OCI-M1 (cell line): Measurements from ENCODE around the gene SLC35C1.
"Not testable (repeated sequence)": the region's sequence is repeated elsewhere in the genome, so short reads cannot be mapped to it uniquely, and the experiment has no call there.

Source experiments
- DNase-seq: peaks from one replicate; lab custom pipeline; 2025; lab: John Stamatoyannopoulos, UW

SLC35C1 gene

DNA sequence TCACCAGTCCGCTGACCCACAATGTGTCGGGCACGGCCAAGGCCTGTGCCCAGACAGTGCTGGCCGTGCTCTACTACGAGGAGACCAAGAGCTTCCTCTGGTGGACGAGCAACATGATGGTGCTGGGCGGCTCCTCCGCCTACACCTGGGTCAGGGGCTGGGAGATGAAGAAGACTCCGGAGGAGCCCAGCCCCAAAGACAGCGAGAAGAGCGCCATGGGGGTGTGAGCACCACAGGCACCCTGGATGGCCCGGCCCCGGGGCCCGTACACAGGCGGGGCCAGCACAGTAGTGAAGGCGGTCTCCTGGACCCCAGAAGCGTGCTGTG is 6.1 kb downstream of the SLC35C1 start:
- DNase-seq: no peak

DNA sequence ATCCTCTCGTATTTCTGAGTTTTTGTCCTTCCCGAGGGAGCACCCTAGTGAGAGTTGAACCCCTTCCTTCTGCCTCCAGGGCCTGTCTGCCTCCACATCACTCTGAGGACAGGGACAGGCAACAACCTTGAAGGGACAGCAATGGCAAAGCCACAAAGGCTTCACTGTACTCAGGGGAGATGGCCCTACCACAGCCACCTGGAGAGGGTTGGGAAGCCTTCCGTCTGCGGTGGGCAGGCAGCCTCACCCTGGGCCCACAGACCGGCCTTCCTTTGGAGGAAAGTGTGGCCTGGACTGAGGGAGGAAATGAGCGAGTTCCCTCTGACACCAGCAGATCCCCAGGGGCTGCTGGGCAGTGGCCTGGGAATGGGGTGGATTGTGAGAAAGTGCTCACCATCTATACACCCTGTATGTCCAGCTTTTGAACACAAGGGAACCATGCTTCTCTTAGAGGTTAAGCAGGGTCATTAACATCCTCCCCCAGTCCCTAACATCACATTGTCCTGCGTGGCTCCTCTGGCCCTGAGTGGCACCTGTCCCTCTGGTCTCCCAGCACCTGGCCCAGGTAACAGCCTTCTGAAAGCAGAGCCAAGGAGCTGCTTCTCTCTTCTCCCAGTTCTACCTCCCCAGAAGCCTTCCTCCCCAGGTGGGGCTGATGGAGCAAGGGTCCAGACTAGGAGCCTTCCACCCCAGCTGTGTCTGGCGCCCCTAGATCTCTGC is 6.8 kb downstream of the SLC35C1 start:
- DNase-seq: no peak

DNA sequence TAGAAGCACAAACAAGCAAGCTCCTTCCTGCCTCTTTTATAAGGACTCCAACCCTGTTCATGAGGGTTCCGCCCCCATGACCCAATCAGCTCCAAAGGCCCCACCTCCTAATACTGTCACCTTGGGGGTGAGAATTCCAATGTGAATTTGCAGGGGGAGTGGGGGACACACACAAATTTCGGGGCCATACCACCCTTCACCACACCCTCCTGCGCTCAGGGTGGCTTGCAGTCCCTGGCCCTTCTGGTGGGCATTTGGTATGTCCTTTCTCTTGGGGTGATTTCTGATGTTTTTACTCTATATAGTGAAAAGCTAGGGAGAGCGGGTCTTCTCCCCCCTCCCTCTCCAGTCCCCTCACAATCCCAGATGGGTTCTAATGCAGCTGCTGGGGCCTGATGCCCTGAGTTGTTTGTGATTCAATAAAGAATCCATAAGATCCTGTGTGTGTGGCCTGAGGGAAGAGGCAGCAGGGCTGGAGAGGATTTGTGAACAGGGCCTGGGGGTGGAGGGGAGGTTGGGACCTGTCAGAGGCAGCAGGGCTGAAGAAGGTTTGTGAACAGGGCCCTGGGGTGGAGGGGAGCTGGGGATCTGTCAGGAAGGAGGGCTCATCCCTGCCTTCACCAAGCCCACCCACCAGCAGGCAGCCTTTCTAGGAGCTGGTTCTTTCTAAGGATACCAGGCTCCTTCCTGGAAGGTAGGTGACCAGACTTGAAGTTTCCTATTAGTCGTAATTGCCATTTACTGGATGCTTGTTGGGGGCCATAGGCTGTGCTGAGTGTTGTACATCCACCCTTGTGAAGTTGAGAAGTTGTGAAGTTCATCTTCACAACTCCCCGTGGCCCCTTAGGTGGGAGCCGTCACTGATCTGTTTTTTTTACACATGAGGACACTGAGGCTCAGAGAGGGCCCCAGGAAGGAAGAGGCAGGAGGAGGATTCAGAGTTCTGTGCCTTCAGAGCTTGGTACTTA is 7.9 kb downstream of the SLC35C1 start:
- DNase-seq: no peak

DNA sequence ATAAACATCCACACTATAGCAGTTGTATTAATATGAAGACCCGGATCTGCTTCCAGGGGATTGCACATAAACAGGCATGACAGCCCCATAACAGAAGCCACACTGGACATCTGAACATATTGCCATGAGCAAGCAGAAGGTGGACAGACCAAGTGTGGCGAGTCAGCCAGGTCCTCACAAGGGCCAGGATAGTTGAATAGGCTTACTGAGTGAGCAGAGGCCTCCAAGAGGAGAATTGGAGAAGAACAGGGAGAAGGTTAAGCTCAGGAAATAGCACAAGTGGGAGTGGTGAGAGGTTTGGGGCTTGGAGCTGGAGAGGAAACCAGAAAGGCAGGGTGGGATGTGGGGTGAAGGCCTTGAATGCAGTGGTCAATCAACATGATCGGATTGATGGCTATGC is 10.8 kb downstream of the SLC35C1 start:
- peak; percentile 35 for DNase-seq

DNA sequence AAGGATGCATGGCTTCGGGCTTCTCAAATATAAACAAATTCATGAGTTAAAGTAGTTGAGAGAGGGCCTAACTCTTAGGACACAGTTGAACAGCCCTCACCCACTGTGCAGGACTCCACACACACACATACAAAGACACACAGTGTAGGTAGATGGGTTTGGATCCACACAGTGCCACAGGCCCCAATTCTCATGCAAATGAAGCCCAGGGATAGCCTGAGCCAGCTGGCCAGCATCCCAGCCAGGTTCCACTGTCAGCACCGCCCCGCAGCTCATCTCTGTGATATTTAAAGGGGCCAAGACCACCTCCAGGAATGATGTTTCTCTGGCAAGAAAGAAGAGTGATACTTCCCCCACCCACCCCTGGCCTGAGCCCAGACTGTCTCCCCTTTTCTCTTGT is 11.7 kb downstream of the SLC35C1 start:
- no peak for DNase-seq

DNA sequence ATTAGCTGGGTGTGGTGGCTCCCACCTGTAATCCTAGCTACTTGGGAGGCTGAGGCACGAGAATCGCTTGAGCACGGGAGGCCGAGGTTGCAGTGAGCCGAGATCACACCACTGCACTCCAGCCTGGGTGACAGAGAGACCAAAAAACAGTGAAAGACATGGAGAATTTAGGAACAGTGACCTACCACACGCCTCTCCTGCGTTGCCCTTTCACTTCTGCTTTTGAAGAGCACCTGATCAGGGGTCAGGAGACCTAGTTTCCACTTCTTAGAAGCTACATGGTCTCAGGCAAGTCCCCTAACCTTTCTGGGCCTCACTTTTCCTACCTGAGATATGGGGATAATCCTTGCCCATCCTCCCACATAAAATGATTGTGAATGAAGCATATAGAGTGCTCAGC is 12.2 kb downstream of the SLC35C1 start:
- DNase-seq: no peak

DNA sequence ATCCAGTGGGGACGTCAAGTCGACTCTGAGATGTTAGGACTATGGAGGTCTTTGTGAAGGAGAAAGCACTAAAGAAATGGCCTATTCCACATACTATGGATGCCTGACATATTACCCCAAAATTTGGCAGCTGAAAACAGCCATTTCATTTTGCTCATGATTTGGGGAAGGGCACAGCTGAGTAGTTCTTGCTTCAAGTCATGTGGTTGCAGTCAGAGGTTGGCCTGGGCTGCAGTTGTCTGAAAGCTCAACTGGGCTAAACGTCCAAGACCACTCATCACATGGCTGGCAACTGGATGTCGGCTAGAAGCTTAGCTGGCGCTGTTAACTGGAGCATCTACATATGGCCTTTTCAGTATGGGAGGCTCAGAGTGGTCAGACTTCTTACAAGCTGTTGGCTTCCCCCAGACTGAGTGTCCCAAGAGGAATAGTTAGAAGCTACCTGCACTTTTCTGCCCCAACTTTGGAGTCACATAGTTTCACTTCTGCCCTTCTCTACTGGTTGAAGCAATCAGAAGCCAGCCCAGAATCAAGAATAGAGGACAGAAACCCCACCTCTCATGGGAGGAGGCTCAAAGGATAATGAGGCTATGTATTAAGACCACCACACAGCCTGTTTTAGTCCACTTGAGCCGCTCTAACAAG is 14.1 kb downstream of the SLC35C1 start:
- DNase-seq: no peak

DNA sequence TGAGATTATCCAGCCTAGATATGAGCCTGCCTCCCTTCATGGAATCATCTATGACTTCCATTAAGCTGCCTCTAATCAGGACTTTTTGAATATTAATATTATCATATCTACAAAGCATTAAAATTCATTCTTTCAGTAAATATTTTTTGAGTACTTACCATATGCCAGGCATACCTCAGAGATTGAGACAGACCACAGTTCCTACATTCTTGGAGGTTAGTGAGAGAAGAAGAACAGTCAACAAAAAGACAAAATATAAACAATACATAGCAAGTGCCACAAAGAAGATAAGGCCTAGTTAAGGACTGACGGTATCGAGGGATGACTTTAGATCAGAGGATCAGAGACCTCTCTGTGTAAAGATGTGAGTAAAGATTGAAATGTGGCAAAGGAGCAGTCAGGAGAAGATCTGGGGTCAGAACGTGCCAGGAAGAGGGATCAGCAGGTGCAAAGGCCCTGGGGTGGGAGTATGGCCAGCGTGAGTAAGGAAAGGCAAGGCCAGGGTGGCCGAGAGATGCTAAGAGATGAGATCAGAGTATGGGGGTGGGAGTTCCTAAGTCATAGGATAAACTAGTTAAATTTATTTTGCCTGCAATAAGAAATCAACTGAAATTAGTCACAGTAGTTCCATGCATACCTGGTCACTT is 15.4 kb downstream of the SLC35C1 start:
- DNase-seq: no peak

DNA sequence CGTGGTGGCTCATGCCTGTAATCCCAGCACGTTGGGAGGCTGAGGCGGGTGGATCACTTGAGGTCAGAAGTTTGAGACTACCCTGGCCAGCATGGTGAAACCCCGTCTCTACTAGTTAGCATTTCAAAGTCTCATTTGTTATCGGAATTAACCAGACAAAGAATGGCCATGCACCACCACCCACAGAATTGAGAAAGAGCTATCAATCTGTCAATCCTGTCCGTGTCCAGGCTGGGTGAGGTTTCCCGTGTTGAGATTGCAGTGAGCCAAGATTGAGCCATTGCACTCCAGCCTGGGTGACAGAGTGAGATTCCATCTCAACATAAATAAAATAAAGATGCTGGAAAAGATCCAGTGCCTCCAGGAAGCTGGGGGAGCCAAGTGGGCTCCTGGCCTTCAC is 21.5 kb downstream of the SLC35C1 start:
- DNase-seq: peak; percentile 94

DNA sequence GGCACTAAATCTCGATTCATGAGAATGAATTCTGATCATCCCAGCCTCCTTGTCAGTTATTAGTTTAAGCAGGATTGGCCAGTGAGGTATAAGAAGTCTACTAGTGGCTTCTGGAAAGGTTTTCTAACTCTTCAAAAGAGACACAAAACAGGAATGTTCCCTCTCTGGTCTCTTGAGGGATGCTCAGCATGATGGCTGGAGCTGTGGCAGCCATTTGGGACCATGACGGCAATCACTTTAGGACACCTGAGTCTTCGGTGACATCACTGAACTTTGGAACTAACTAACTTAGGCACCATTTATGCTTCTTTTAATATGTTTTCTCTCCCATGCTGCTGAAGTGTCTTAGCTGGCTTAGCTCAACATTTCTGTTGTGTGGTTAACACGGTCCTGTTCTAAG is 22.2 kb downstream of the SLC35C1 start:
- no peak for DNase-seq

DNA sequence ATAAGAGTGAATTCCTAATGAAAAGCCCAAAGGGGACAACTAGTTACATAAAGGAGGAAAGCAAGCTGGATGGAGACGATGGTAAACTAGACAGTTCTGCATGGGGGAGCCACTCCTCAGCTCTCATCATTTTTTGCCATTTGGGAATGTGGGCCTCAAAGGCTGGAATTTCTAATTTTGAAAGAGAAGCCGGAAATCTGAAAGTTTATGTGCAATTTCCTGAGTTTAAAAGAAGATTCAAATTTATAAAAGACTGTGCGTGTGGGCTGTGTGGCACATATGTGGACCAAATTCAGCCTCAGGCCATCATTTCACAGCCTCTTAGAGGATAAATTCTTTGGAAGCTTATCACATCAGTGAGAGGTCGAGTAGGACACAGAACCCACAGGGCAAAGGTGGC is 24.0 kb downstream of the SLC35C1 start:
- DNase-seq: no peak

DNA sequence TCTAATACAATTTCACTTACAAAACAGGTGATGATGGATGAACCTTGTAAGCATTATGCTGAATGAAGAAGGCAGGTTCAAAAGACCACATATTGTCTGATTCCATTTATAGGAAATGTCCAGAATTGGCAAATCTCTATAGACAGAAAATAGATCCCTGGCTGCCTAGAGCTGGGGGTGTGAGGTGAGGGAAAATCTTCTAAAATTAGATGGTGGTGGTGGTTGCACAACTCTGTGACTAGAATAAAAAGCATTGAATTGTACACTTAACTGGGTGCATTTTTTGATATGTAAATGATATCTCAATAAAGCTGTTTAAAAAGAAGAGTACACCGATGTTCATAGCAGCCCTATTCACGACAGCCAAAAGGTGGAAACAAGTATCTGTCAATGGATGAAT is 25.6 kb downstream of the SLC35C1 start:
- DNase-seq: no peak

DNA sequence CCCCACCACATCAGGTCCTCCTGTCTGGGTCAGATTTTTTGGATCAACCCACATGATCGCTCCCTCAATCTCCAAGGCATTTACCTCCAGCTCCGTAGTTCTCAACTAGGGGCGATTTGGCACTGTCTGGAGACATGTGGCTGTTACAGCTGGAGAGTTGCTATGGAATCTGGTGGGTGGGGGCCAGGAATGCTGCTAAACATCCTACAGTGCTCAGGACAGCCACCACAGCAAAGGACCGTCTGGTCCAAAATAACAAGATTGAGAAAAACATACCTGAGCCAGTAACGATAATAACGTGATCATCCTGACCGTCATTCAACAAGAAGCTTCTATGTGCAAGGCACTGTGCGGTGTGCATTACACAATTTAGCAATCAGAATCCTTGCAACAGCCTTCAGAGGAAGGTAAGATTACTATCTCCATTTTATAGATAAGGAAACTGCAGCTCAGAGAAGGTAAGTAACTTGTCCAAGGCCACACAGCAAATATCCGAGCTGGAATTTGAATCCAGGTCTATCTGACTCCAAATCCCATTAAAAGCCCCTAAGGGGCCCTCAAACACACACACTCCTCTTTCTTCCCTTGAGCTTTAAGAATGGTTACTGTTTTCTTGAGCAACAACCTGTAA is 28.0 kb downstream of the SLC35C1 start:
- no peak for DNase-seq

DNA sequence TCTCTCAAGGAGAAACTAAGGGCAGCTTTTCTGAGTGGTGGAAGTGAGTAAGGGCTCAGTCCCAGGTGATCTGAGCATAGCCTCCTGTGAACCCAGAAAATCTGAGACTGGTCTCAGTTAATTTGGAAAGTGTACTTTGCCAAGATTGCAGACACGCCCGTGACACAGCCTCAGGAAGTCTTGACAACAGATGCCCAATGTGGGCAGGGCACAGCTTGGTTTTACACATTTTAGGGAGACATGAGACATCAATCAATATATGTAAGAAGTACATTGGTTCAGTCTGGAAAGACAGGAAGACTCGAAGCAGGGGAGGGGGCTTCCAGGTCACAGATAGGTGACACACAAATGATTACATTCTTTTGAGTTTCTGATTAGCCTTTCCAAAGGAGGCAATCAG is 28.8 kb downstream of the SLC35C1 start:
- no peak for DNase-seq

DNA sequence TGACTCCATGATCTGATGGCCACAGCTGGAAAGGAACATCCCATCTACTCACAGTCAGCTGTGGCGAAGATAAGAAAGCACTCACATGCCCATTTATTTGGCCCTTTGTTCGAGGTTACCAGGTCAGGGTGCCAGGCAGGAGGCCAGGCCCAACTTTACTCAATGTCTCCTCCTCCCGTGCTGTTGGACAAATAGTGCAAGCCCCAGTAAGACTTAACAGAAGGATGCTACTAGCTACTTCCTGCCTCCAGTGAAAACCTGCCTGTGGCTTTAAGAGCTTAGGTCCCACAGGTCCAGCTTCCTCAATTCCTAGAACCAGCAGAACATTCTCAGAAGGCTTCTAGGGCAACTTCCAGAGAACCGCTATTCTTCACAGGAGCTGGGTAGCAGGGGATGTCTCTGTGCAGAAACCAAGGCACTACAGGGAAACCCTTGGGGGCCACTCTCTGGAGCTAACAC is 29.4 kb downstream of the SLC35C1 start:
- peak; percentile 96 for DNase-seq

DNA sequence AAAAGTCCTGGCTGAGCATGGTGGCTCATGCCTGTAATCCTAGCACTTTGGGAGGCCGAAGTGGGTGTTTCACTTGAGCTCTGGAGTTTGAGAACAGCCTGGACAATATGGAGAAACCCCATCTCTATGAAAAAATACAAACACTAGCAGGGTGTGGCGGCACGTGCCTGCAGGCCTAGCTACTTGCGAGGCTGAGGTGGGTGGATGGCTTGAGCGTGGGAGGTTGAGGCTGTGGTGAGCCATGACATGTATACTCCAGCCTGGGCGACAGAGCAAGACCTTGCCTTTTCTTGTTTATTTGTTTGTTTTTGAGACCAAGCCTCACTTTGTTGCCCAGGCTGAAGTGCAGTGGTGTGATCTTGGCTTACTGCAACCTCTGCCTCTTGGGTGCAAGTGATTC is 34.3 kb downstream of the SLC35C1 start:
- no peak for DNase-seq

DNA sequence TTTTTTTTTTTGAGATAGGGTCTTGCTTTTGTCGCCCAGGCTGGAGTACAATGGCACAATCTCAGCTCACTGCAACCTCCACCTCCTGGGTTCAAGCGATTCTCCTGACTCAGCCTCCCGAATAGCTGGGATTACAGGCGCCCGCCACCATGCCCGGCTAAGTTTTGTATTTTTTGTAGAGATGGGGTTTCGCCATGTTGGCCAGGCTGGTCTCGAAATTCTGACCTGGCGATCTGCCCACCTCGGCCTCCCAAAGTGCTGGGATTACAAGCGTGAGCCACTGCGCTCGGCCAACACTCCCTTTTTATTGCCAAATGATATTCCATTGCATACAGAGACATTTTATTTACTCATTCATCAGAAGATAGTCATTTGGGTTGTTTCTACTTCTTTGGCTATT is 35.3 kb downstream of the SLC35C1 start:
- DNase-seq: not testable (repeated sequence)

DNA sequence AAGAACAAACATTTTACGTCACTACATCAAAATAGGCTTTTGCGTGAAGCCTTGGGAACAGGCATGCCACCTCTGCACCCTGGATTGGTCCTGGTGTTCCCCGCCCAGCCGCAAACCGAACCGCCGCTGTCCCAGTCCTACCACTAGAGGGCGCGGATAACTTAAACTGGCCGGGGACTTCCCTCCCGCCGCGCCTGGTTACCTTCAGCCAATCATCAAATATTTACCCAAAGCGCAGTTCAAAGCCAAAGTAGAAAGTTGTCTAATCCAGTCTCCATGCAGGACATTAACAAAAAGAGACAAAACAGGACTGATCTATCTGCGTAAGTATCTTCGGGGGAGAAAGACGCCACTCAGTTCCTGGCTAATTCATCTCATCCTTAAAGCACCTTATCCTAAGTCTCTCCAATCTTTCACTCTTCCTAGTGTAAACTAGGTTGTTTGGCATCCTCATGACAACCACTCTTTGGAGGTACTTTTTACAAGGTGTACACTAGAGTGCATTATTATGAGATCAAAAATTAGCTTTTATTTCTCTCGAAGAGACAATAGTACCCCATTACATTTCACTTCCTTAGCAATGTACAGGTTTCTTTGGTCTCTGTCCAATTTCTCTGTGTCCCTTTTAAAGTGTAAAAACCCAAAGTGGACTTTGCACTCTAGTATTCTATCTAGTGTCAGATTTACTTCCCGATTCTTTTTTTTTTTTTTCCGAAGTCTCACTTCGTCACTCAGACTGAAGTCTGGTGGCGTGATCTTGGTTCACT is 38.4 kb downstream of the SLC35C1 start:
- peak; percentile 91 for DNase-seq

DNA sequence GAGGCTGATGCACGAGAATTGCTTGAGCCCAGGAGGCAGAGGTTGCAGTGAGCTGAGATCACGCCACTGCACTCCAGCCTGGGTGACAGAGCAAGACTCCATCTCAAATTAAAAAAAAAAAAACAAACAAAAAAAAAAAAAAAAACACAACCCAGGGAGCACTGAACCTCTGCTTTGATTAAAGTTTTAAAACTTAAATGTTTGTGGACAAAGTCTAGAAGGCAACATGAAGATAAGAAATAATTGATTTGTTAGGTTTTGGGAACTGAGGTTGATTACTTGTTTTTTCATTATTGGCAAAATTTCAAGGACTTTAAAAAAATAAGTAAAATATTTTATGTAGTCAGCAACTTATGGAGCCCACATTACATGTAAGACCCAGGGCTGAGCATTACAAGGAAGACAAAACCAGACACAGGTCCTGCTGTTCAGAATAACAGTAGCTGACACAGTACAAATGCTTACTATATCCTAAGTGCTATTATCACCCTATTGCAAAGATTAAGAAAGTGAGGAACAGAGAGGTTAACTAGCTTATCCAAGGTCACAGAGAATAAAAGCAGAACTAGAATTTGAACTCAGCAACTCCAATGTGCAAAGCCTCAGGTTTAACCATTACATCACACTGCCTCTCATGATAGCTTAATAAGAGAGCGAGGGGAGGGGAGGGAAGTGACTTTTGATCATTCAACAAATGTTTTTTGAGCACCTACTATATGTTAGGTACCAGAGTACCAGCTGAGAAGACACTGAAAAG is 40.1 kb downstream of the SLC35C1 start:
- DNase-seq: peak; percentile 18

DNA sequence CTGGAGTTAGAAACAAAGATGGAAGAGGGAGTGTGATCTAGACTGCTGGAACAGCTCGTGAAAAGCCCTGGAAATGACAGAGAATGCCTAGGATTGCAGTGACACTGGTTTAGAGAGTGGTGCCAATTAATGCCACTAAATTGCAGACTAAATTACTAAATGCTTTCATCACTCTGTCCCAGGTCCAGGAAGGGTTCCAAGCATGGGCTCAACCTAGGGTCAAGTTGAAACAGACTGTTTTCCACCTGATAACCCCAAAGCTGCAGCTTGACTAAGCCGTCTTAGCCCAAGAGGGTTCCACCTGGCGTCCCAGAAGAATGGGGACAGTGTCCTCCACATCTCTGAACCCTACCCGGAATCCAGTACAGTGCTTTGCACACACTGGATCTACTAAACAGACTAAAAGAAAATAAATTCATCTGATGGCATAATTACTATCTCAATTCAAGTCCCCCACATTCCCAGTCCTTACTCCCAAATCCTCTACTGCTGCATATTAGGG is 41.3 kb downstream of the SLC35C1 start:
- peak; percentile 3 for DNase-seq
